CD1c-positive myeloid dendritic cell (primary cell): ENCODE data around the gene OTC.

Experiments used
- DNase-seq: peaks from one replicate; pipeline ENCODE4 v3.0.0-alpha.2; 2016; ENCODE audit errors: extremely low spot score

The OTC gene

DNA sequence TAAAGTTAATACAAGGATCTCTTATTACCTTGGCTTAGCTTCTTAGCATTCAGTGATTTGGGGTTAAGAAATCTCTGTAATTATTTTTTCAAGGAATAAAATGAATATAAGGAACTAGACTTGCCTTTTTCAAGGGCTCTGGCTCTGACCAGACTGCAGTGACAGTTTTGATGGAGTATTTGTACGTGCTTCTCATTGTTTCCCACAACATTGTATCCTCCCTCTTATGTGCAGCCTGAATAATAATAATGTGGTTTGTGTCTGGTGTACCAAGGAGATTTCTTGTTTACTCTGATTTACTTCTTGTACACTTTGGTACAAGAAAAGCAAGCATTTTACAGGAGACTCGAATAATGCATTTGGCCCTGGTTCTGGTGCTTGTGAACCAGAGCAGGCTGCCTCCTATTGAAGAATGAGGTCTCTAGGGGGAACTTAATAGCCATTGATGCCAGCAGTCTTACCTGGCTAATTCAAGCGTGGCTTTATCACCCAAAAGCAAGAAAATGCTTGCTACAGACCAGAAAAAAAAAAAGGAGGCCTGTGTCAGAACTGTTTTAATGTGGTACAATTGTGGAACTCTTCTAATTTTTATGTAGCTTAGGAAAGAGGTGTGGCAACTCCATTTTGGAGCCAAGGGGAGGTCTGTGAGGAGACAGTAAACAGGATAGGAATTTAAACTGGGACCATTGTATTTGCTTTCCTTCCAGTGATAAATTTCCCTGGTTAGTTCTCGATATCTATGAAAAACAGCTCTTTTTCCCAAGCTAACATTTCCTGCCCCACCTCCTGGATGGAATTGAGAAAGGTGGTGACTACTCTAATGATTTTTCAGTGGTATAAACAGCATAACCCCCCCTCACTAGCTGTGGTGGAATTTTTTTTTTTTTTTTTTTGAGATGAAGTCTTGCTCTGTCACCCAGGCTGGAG lies 5.6 kb downstream of the OTC start:
- DNase-seq, result no peak

DNA sequence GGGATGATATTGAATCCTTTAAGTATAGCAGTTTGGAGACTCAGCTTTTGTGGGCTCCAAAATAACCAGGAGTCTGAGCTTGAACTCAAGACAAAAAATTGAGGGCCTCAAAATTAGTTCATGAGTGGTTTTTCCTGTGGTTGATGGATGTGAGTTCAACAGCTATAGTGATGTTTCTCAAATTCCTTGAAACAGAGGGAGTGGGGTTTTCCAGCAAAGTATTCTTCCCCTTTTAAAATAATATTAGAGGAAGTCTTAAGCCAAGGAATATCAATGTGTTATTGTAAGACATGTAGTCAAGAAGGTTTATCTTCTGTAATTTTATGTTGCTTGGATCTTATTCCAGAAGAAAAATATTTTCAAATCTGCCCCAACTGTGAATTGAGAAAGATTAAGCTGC lies 10.6 kb downstream of the OTC start:
- DNase-seq, result peak; percentile 50

DNA sequence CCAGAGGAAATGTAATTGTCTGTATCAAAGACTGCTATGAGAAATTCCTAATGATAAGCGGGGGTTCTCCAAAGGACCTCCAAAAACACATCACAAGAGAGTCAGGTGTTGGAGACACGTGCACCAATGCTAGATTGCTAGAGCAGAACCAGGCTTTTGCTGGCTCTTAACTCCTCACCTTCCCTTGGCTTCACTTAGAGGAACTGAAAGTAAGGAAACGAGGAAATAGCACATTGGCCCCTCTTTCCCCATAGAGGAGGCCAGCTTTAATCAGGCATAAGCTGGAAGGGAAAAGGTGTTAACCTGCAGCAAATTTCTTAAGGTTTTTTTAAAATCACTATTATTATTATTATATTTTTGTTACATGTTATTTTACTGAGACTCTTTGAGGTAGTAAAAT lies 13.6 kb downstream of the OTC start:
- DNase-seq, result peak; percentile 68

DNA sequence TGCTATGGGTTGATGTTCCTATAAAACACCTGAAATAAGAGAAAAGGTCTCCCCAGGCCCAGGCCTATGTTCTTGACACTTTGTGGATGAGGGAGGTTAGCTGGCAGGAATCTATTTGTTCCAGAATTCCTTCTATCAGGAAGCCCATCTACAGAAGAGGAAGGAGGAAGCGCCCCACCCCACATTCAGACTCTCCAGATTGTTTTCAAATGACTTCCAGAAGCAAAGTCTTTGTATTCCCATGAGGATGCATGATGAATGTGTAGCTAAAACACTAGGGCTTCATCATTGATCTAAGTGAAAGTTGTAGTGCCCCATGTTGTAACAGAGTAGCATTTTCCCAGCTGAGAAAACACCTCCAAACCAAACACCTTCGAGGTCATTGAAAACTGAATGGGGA lies 16.4 kb downstream of the OTC start:
- DNase-seq, result no peak

DNA sequence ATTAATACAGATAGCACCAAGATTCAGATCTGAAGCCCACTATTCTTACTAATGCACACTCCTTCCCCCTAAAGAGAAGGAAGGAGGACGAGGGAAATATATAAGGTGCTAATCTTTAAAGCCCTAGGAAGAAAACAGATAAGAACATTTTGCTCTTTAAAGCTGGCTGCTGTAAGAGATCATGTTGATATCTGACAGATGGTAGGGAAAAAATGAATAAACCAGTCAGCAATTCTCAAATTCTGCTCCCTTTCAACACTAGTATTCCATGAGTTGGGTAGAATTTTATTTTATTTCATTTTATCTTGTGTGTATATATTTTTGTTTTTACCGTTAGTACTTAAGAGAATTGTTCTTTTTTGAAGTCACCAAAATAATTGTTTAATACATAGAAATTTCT lies 19.2 kb downstream of the OTC start:
- no peak for DNase-seq

DNA sequence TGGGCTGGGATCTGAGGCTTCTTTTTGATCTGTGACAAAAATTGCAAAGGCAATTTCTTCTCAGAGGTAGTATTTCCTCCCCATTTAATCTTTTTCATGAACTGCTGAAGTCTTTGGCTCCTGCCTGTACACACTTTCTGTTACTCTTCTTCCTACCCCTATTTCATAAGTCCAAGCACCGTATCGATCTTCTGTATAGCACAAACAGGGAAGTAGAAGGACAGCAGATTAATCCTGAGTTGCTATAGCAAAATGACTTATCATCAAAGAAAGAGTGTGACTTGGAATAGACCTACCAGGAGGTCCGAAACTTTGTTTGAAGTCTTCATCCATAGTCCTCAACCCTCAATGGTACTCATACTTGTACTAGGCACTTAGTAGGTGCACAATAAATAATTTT lies 22.0 kb downstream of the OTC start:
- DNase-seq, result no peak

DNA sequence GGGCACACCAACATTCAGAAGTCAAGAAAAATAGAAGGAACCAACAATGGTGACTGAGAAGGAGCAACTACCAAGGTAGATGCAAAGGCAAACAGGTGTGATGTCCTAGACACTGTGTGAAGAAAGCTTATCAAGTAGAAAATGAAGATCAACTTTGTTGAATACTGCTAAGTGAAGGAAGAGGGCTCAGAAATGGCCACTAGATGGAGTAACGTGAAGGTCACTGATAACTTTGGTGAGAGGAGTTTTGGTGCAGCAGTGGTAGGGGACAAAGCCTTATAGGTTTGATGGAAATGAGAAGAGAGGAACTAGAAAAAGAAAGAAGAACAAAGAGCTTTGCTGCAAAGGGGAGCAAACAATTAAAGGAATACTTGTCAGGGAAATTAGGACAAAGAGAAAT lies 23.5 kb downstream of the OTC start:
- DNase-seq, result peak; percentile 20

DNA sequence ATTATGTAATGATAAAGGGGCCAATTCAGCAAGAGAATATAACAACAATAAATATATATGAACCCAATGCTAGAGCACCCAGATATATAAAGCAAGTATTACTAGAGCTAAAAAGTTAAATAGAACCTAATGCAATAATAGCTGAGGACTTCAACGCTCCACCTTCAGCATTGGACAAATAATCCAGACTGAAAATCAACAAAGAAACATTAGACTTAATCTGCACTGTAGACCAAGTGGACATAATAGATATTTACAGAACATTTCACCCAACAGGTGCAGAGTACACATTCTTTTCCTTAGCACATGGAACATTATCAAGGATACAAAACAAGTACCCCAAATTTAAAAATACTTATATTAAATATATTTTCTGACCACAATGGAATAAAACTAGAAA lies 24.3 kb downstream of the OTC start:
- DNase-seq, result no peak

DNA sequence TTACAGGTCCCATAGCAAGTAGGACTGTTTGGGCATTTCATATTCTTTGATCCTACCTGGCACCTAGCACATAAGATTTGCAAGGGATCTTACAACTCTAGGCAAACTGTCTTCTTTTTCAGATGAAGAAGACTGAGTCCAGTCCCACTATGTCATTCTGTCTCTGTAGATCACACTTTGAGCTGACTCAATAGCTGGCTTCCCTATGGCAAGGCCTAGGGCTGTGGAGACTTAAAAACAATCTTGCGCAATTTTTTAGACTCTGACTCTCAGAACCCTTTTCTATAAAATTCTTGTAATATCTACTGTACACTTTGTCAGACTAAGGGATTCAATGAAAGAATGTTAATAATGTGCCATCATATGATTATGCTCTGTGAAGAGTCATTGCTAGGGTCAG lies 26.7 kb downstream of the OTC start:
- peak; percentile 45 for DNase-seq

DNA sequence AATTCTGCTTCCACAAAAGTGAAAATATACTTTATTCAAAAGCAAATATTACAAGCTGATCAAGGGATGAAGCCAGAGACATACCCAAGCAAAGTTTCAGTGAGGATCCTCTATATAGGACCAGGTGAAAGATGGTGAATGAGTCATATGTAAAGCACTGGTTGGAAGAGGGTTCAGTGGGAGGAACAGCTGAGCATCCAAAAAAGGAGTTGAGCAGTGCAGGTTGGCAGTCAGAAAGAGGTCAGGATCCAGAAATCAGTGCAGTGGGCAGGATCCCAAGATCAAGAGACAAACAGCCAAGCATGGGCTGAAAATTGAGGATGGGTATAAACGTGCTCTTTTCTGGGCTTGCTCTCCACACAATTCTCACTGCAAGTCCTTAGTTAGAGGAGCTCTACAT lies 30.3 kb downstream of the OTC start:
- DNase-seq, result no peak

DNA sequence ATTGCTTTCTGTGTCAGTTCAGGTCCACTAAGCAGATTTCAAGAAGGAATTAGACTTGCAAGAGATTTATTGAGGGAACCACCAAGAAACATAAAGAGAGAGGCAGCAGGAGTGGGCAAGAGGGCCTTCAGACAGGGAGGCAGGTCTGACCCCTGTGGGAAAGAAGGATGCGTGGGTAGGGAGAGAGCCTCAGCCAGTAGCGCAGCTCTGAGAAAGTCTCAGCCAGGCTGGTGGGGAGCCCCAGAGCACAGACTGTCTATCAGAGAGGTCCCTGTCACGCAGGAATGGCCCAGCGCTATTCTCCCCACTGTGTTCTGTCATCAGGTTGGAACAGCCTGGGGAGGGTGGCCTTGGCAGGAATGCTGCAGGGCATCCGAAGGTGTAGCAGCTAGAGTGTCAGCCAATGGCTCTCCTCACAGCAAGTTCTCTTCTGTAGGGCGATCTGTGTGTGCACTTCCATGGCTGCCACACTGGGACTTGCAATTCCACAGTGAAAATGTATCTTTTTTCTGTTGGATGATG lies 48.0 kb downstream of the OTC start:
- no peak for DNase-seq

DNA sequence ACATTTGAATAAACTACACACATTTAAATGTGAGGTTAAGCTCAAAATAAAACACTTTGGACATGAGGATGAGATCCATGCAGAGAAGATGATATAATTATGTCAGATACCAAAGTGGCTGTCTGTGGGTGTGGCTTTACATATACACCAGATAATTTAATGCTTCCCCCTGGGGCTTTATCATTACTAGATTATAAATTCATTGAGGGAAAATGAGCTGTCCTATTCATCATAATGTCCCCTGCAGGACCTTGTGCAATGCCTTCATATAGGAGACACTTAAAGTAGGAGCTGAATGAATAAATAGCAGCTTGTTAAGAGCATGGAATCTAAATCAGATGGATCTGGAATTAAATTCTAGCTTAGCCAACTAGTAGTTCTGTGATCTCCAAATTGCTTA lies 49.7 kb downstream of the OTC start:
- DNase-seq, result no peak

DNA sequence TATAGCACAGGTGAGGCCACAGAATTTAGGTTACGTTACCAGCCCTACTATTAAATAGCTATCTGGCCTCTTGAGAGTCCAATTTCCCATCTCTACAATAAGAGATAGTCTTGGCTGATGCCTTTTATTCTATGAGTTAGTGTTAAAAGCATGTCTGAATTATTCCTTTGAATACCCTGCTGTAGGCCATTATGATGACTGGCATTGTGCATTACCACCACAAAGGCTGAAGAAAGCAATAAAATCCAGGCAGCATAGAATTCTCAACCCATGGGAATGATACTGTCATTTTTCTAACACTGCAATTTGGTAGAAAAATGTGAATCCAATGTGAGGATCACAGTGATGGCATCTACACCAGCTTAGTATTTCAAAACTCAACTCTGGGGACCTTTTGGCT lies 51.4 kb downstream of the OTC start:
- no peak for DNase-seq

DNA sequence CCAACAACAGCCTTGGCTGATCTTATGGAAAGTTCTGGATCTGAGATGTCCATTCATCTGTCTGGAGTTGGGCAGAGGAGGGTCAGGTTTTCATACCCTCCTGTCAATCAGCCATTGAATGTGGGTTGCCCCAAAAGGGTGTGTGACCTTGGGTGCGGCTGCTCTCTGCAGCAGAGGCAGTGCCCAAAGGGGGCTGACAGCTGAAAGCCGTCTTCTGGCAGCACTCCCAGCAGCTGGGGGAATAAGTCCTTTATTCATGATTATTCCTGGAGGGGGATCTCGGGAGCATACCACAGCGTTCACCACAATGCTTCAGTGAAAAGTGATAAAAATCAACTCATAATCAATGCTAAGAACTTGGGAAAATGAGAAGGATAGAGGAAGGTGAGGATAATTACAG lies 54.7 kb downstream of the OTC start:
- DNase-seq, result no peak

DNA sequence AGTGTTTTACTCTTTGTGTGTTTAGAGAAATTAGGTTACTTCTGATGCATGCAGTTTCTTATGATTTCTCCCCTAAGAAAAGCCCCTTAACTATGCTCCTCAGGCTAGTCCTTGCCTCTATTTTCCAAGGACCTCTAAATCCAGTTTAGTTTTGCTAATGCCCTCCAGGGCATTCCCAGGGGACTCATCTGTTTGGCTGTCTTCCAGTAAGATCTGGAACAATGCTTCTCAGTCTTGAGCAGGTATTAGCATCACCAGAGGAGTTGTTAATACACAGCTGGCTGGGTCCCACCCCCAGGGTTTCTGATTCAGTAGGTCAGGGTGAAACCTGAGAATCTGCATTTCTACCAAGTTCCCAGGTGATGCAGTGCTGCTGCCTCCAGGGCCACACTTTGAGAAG lies 56.9 kb downstream of the OTC start:
- no peak for DNase-seq

DNA sequence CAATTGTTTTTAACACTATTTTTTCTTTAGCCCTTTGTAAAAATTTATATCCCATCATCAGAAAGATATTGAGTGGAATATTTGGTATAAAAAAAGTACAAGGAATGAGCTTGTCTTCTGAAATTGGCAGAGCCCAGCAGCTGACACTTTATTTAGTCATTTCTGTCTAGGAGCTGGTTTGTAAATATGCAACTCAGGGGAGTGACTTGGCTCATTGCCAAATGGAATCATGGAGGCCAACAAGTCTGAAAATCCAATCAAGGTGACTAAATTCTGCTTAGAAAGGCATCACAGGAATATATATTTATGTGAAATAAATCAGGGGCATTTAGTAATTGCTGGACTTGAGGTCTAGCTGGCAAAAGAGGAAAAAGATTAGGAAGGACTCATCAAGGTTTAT lies 74.4 kb downstream of the OTC start:
- peak; percentile 1 for DNase-seq

DNA sequence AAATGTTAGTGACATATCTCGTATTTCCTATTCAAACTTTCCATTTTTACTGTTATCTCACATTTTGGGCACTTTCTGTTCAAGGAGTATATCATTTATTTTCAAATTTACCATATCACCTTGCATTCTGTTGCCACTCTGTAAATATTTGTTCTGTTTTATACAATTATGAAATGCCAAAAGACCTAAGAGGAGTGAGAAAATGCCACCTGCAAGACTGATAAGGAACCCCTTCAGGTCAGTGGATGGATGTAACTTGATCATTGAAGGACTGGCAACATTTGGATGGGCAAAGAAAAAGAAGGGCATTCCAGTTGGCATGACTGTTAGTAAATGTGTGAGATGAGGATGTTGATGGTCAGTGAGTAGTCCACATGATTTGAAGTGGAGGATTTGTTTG lies 79.1 kb downstream of the OTC start:
- DNase-seq, result no peak

DNA sequence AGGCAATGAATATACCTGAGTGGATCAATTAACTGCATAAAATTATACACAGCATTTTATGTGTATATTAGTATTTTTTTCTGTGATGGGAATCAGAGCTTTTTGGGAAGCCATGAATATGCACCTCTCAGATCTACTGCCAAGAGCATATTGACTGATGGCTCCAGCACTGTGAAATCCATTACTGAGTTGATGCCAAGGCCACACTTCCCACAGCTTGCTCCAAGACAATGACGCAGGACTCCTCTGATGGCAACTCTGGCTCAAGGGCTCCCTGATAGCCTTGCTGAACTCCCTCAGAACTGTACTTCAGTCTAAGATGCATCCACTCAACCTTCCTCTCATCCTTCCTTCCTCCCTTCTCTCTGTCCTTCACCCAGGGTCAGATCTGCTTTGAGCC lies 82.7 kb downstream of the OTC start:
- DNase-seq, result no peak

DNA sequence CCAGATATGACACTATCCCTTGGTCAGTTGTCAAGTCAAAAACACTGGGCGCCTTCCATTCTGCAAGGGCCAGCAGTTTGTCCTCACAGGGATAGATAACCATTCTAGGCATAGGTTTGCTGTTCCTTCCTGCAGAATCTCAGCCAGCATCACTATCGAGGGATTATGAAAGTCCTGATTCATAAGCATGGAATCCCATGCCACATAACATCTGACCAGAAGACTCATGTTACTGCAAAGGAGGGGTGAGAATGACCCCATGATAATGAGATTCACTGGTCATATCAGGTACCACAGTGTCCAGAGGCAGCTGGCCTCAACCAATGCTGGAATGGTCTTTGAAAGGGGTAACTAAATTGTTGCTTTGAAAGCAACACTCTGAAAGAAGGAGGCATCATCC lies 84.7 kb downstream of the OTC start:
- DNase-seq, result no peak

DNA sequence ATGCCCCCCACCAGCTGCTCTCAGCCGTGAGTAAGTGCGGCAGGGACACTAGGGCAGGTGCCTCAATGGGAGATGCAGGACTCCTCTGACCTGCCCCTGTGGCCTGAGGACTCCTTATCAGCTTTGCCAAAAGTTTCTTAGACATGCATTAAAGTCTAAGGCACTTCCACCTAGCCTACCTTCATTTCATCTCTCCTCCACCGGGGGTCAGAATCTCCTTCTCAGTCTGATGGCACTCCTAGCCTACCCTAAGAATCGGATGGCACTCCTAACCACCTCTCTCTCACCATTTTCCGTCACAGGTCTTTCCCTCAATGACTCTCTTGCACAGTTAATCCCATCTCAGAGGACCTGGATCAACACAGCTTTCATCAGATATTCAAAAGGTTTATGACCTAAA lies 85.9 kb downstream of the OTC start:
- no peak for DNase-seq

DNA sequence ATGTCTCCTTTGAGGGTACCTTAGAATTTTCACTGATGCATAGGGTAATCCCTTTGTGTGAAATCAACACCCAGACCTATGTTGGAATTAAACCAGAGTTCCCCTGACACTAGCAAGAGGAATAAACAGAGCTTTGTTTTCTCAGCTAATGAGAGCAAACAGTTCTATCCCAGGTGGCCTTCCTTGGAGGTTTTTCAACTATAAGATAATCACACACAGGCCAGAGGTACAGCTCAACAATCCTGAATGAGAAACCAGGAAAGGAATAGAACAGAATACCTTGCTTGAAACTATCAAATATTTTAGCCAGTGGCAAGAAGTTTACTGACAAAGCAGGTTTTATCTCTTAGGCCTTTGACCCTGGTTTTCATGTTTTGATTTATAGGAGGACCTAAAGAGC lies 100.2 kb downstream of the OTC start:
- DNase-seq, result no peak

DNA sequence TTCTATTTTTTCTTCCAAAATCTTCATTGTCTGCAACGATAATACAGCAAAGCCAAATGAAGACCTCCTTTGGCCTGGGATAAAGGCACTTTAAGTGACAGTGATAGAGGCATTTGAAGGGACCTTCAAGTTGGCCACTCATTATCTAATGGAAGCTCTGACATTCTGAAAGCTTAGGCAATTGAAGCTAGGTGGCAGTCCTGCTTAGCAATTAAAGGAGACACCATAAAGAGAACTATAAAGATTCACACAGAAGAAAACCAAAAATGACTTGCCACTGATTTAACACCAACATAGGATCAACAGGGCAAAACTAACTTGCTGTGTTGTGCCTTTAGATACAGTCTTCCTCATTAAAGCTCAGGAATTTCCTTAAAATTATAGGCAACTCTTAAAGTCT lies 105.7 kb downstream of the OTC start:
- no peak for DNase-seq

DNA sequence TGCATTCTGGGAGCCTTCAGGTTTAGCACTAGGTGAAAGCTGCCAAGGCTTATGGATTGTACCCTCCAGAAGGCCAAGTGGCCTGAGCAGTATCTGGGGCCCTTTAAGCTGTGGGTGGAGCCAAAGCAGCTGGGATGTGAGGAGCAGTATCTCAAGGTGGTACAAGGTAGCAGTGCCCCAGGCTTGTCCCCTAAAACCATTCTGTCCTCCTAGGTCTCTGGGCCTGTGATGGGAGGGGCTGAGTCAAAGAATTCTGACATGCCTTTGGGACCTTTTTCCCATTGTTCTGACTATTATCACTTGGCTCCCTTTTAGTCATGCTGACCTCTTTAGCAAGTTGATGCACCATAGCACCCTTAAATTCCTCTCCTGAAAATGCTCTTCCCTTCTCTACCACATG lies 109.9 kb downstream of the OTC start:
- DNase-seq, result no peak

DNA sequence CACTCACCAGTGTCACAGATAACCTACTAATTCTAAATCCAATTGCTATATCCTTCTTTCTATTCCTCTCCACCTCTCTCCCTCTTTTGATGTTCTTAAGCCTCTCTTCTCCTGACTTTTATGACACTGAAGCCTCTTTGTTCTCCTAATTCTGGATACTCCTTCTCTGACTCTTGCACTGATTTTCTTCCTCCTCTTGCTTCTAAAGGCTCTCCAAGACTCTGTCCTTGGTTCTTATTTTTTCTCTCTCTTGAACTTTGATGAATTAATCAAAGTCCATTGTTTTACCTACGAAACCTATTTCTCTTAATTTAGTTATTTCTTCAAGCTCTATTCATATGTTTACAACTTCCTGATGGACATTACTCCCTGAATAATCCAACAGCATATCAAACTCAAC lies 113.3 kb downstream of the OTC start:
- no peak for DNase-seq
